Measurements from ENCODE around the gene CAPN1.
A peak's percentile ranks its signal among the peaks of the same experiment; 100 is the strongest.
"Not testable (repeated sequence)": the region's sequence is repeated elsewhere in the genome, so short reads cannot be mapped to it uniquely, and the experiment has no call there.

The CAPN1 gene

DNA sequence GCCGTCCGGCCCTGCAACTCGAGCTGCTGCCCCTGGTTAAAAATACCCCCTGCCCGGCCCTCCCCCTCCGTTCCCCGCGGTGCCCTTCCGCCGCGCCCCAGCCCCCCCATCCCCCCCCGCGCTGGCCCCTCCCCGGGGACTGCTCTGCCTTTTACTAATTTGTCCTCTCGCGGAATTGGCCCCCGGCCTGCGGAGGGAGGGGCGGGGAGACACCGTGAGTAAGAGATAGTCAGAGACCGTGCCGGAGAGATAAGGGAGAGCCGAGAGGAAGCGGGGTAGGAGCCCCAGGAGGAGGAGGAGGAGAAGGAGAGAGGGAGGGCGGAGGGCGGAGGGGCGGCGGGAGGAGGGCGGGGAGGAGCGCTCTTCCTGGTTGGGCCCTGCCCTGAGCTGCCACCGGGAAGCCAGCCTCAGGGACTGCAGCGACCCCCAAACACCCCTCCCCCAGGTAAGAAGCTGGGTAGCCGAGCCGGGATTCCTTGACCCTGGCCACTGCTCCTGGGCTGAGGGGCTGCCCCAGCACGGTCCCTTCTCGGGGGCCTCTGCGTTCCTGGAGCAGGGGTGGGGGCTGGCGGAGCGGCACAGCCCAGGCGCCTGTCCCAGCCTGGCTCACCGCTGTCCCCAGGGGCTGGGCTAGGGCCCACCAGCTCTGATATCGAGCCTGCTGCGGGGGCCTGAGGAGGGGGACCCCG is at the start of gene CAPN1:
Gene CAPN1 (plus strand): TSS at position 360 of the 689 bp plus-strand sequence. CDS start 774 bp downstream, outside the sequence.
- H3K4me3 ChIP-seq, result peak within 1 kb of the TSS; percentile 60 to 98 (median 83)
- peak within 1 kb of the TSS; percentile 79 to 100 (median 96) for H3K27ac ChIP-seq

DNA sequence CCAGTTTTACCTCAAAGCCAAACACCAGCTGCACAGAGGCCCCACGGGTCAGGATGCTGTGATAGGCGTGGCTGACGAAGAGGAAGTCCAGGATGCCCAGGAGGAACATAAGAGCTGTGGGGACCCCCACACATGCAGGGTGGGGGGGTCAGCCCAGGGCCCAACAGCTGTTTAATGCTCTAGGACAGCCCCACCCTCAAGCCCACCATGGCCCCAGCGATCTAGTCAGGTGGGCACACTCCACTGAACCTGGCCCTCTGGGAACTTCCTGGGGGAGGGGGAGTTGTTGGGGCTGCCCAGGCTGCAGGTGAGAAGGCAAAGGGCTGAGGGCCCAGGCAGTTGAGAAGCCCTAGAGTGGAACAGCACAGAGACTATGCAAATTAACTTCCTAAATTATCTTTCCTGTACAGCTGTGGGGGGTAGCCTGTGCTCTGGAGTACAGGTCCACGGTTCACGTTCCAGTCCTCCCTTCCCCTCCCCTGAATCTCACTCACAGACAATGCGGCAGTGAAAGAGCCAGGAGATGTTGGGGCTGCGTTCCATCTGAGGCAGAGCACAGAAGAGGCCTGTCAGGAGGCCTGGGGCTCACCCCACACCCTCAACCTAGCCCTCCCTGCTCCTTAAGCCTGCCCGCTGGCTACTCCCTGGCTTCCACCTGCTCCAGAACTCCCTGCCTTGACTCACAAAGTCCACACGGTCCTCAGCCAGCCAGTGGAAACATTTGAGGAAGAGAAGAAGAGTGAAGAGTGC is 49.3 kb upstream of the CAPN1 start:
- Histone ChIP-seq H3K27ac (peak overlapping the region in 8 of 21 experiments; percentile 10 to 99 (median 96)), H3K4me3 (peak overlapping the region in 1 of 7 experiments; percentile 92)

- H3K27ac ChIP-seq, result peak overlapping the region in 17 of 21 experiments; percentile 10 to 100 (median 98)
- peak overlapping the region; percentile 72 to 97 (median 92) for H3K4me3 ChIP-seq
These were observed 48.6 kb upstream of the CAPN1 start for GRCh38 chr11:65132988-65133700.

- peak overlapping the region in 20 of 21 experiments; percentile 93 to 100 (median 98) for H3K27ac ChIP-seq
These were observed 48.0 kb upstream of the CAPN1 start for GRCh38 chr11:65133724-65134123.

GRCh38 chr11:65134240-65134951 is 47.3 kb upstream of the CAPN1 start, which contains the start of gene SYVN1:
SYVN1 (minus strand) TSS chr11:65134519; CDS start chr11:65133601, 918 bp downstream.
- peak within 1 kb of the TSS; percentile 76 to 100 (median 98) for H3K27ac ChIP-seq

More at GRCh38 chr11:65133724-65134123, 48.0 kb upstream of the CAPN1 start:
- peak overlapping the region; percentile 72 to 97 (median 92) for H3K4me3 ChIP-seq

DNA sequence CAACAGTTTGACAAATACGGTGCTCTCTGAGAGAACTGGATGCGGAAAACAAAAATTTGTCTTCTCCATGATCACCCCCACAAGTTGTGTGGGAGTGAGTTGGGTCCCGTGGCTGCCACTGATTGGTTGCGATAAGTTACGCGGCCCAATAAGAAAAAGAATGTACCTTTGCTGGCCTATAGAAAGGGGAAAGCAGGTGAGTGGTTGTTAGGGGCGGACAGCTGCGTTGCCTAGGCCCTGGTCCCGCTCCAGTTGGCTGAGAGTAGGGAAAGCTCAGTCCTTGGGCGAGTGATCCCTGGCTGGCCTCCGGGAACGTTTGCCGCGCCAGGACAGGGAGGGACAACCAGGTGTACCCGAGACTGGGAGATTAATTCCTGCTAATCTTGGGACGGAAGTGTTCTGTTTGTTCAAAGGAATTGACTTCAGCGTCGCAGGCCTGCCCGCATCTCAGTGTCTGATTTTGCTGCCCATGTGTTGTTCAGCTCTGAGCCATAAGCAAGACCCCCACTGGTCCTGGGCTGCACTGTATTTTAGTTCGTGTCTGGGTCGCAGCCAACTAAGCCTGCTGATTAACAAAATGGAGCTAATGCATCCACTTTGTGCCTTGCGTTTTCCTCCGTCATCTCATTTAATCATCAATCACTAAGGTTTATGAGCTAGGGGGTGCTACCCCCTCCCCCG is 46.6 kb upstream of the CAPN1 start:
- H3K4me3 ChIP-seq, result peak overlapping the region; percentile 72 to 97 (median 92)
- H3K27ac ChIP-seq, result peak overlapping the region; percentile 76 to 100 (median 98)

More at GRCh38 chr11:65134240-65134951, 47.3 kb upstream of the CAPN1 start, which contains the start of gene SYVN1:
- peak within 1 kb of the TSS; percentile 72 to 97 (median 92) for H3K4me3 ChIP-seq

DNA sequence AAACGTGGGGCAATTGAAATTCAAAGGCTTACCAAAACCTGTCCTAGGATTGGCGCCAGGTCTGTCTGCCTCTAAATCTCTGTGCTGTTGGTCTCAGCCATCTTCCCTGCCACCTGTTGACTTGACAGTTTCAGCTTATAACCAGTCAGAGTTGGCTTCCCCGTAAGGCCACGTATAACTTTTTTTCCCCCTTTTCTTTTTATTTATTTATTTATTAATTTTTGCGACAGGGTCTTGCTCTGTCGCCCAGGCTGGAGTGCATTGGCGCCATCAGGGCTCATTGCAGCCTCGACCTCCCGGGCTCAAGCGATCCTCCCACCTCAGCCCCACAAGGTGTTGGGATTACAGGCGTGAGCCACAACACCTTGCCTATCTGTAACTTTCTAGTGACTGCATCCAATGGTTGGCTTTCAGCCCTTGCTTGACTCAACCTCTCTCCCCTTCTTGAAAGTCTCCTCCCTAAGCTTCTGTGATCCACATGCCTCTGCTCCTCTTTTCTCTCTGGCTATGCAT is 46.0 kb upstream of the CAPN1 start:
- peak overlapping the region in 19 of 21 experiments; percentile 93 to 100 (median 99) for H3K27ac ChIP-seq
- peak overlapping the region; percentile 72 to 97 (median 92) for H3K4me3 ChIP-seq

- no peak overlapping the region for H3K4me3 ChIP-seq
- no peak overlapping the region for H3K27ac ChIP-seq
These were observed 45.1 kb upstream of the CAPN1 start for GRCh38 chr11:65136515-65137096.

DNA sequence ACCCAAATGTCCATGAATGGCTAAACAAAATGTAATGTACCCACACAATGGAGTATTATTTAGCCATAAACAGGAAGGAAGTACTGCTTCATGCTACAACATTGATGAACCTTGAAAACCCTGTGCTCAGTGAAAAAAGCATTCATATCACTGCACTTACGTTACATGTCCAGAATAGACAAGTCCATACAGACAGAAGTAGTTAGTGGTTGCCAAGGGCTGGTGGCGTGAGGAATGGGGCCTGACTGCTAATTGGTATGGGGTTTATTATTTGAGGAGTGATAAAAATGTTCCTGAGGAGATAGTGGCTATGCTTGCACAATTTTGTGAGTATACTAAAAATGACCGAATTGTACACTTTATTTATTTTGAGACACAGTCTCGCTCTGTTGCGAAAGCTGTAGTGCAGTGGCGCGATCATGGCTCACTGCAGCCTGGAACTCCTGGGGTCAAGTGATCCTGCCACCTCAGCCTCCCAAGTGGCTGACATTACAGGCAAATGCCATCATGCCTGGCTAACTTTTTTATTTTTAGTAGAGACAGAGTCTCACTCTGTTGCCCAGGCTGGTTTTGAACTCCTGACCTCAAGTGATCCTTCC is 39.7 kb upstream of the CAPN1 start:
- Histone ChIP-seq H3K27ac (no peak overlapping the region), H3K4me3 (no peak overlapping the region)

GRCh38 chr11:65147352-65148075 is 34.2 kb upstream of the CAPN1 start:
- Histone ChIP-seq H3K27ac (no peak overlapping the region), H3K4me3 (no peak overlapping the region)

- no peak overlapping the region for H3K27ac ChIP-seq
- no peak overlapping the region for H3K4me3 ChIP-seq
These were observed 33.1 kb upstream of the CAPN1 start for GRCh38 chr11:65148657-65149056.

GRCh38 chr11:65150131-65150508 is 31.6 kb upstream of the CAPN1 start:
- H3K27ac ChIP-seq, result peak overlapping the region in 10 of 21 experiments; percentile 1 to 56 (median 32)
- H3K4me3 ChIP-seq, result not testable (repeated sequence)

- Histone ChIP-seq H3K27ac (peak overlapping the region in 15 of 21 experiments; percentile 1 to 62 (median 38)), H3K4me3 (no peak overlapping the region)
These were observed 31.0 kb upstream of the CAPN1 start for GRCh38 chr11:65150509-65151299.

GRCh38 chr11:65151331-65151899 is 30.3 kb upstream of the CAPN1 start:
- Histone ChIP-seq H3K27ac (peak overlapping the region in 9 of 21 experiments; percentile 9 to 62 (median 46)), H3K4me3 (no peak overlapping the region)

DNA sequence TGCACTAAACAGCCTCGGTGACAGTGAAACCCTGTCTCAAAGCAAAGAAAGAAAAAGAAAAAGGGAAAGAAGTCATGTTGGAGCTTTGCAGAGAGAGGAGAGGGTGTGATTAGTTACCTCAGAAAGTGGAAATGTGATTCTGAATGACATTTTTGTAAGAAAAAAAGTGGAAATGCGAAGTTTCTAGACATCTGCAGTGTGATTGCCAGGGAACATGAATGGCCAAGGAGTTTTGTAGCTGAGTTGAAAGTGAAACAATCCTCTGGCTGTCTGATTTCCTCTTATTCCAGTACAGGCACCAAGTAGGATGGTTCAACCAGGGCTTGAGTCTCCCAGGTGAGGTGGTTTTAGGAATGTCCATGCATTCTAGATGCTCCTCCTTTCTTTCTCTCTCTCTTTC is 29.6 kb upstream of the CAPN1 start:
- Histone ChIP-seq H3K4me3 (no peak overlapping the region), H3K27ac (peak overlapping the region in 1 of 21 experiments; percentile 58)

DNA sequence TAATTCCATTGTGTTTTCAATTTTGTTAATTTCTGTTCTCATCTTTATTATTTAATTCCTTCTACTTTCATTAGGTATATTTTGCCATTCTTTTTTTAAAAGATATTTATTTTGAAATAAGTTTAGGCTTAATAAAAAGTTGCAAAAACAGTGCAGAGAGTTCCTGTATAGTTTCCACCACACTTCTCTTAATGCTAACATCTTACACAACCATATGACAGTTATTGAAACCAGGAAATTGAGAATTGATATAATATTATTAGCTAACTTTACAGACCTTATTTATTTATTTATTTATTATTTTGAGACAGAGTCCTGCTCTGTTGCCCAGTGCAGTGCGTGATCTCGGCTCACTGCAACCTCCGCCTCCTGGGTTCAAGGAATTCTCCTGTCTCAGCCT is 25.5 kb upstream of the CAPN1 start:
- Histone ChIP-seq H3K4me3 (no peak overlapping the region), H3K27ac (no peak overlapping the region)

Data from skin epidermis (tissue), 12 donors.